GM12864 (cell line): ENCODE data around the gene TAF3.

Experiments
- DNase-seq: peaks from one replicate; pipeline ENCODE4 v3.0.0-alpha.2; 2011; ENCODE audit warnings: low read depth
- H3K4me3 ChIP-seq: 2 replicates; pipeline ENCODE4 v1.5.1; 2011; ENCODE audit warnings: mild to moderate bottlenecking, low read depth, low read length, control low read depth
- TF ChIP-seq, protein P1 (sequence below): IDR thresholded peaks from 2 replicates; pipeline ENCODE4 v1.5.1; 2011; ENCODE audit warnings: low read depth, mild to moderate bottlenecking, moderate library complexity, low read length, control low read depth, inconsistent platforms; ENCODE audit errors: missing control alignments

Gene TAF3

DNA sequence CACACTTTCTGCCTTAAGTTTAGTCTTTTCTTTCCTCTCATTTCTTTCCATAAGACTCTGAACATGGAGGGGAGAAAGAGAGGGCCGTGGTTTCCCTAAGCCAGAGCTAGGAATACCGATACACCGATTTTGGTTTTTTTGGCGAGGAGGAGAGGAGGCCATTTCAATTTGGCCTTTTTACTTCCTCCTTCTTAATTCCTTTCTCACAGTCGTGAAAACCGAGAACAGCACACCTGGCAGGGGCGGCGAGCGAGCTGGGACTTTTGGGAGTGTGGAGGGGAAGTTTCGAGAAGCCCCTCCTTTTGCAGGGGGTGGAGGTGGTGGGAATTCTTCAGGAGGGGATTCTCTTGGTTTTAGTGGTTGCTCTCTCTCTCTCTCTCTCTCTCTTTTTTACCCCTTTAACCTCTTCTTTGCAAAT is 242.4 kb downstream of the TAF3 start:
- no peak for DNase-seq
- TF ChIP-seq, protein P1, sequence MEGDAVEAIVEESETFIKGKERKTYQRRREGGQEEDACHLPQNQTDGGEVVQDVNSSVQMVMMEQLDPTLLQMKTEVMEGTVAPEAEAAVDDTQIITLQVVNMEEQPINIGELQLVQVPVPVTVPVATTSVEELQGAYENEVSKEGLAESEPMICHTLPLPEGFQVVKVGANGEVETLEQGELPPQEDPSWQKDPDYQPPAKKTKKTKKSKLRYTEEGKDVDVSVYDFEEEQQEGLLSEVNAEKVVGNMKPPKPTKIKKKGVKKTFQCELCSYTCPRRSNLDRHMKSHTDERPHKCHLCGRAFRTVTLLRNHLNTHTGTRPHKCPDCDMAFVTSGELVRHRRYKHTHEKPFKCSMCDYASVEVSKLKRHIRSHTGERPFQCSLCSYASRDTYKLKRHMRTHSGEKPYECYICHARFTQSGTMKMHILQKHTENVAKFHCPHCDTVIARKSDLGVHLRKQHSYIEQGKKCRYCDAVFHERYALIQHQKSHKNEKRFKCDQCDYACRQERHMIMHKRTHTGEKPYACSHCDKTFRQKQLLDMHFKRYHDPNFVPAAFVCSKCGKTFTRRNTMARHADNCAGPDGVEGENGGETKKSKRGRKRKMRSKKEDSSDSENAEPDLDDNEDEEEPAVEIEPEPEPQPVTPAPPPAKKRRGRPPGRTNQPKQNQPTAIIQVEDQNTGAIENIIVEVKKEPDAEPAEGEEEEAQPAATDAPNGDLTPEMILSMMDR: no peak
- peak overlapping the region; percentile 27 for H3K4me3 ChIP-seq

- TF ChIP-seq, protein P1: no peak
- no peak for DNase-seq
- no peak overlapping the region for H3K4me3 ChIP-seq
These were observed 243.2 kb downstream of the TAF3 start for GRCh38 chr10:8061274-8062211.

DNA sequence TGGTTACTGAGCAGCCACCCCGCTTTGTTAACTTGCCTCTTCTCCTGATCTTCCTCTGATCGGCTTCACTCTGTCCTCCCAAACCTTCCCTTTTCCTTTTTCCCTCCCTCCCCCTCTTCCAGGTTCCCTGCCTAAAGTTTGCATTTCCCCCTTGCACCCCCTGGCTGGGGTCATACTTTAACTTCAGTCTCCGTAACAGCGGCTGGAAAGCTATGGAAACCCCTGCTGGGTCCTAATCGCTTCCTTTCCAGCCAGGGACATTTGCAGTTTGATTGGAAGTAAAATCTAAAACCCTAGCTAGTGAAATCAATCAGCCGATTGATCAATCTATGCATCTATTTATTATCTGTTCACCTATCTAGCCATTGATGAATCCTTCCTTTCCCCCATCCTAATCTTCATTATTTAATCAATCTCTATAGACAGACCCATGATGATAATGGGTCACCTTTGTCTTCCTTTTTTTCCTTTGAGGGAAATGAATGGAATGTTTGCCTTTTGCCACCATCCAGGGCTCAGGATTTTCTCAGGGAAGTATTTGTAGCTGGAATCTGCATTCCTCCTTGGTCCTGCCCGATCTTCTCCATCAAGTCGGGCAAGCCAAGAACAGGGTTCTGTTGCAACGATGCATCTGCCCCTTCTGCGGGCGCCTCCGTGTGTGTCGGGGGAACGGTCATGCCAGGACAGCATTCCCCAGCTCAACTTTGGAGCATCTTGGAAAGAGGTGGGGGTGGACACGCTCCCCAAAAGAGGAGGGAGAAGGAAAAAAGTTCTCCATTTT is 245.0 kb downstream of the TAF3 start:
- TF ChIP-seq, protein P1: no peak
- H3K4me3 ChIP-seq: no peak overlapping the region
- no peak for DNase-seq

DNA sequence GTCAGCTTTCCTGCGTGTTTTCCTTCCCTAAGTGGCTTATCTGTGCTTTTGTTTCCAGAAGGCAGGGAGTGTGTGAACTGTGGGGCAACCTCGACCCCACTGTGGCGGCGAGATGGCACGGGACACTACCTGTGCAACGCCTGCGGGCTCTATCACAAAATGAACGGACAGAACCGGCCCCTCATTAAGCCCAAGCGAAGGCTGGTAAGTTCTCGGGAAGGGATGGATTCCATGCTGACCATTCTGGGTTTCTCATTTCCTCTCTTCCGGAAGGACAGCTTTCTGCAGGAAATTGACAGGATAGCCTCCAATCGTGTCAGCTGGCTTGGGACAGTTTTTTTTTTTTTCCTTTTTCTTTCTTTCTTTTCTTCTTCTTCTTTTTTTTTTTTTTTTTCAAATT is 245.6 kb downstream of the TAF3 start:
- TF ChIP-seq, protein P1: no peak
- DNase-seq: no peak
- no peak overlapping the region for H3K4me3 ChIP-seq

DNA sequence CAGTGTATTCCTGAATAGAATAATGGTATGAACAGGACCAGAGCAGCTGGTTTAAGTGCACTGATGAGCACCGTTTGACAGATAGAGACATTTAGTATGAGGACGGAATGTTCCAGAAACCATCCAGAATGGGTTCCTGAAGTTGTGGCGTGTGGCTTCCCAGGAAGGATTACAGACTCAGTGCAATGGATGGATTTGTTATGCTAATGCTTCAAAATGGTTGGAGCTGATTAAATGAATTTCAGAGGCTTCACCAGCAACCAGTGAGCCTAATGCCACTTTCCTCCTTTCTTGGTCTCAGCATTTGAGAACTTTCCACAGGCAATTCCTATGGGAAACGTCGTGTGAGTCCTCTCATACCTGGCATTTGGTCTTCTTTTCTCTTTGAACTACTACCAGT is 246.1 kb downstream of the TAF3 start:
- no peak overlapping the region for H3K4me3 ChIP-seq
- DNase-seq: no peak

DNA sequence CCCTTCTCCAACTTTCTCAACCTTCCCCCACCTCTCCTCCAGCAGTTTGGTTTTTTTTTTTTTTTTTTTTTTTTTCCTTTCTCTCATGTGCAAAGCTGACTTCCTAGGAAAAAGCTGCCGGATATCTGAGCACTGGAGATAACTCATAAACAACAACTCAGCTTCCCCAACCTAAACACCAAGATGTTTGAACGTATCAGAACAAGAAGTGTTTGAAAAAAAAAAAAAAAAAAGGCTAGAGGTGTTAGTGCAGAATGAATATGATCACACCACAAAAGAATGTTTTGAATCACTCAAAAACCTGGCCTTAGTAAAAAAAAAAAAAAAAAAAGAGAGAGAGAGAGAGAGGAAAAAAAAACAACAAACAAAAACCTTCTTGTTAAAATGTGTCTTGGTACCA is 247.3 kb downstream of the TAF3 start:
- TF ChIP-seq, protein P1: no peak
- DNase-seq: no peak
- H3K4me3 ChIP-seq: no peak overlapping the region

More for the DNA sequence above, 246.1 kb downstream of the TAF3 start:
- TF ChIP-seq, protein P1: no peak
